DMS79 treated with DMSO at 0.1 percent for 48 hours (cell line): ENCODE measurements around the gene SEMA4D.
"Not testable (repeated sequence)": the region's sequence is repeated elsewhere in the genome, so short reads cannot be mapped to it uniquely, and the experiment has no call there.

ENCODE experiments used
- DNase-seq: peaks from one replicate; lab custom pipeline; 2025; lab: John Stamatoyannopoulos, UW

SEMA4D gene

GRCh38 chr9:89482056-89482851 is 15.7 kb downstream of the SEMA4D start:
- DNase-seq = no peak

GRCh38 chr9:89481538-89481915 is 16.4 kb downstream of the SEMA4D start:
- no peak for DNase-seq

GRCh38 chr9:89480825-89481537 is 16.9 kb downstream of the SEMA4D start:
- DNase-seq = no peak

- DNase-seq = not testable (repeated sequence)
Measured at GRCh38 chr9:89480372-89480771, 17.5 kb downstream of the SEMA4D start.

- not testable (repeated sequence) for DNase-seq
Measured at GRCh38 chr9:89479669-89480011, 18.3 kb downstream of the SEMA4D start.

- no peak for DNase-seq
Measured at GRCh38 chr9:89478821-89479668, 18.9 kb downstream of the SEMA4D start.

GRCh38 chr9:89477811-89478630 is 19.9 kb downstream of the SEMA4D start:
- DNase-seq = peak; percentile 28

- no peak for DNase-seq
Measured at GRCh38 chr9:89477384-89477783, 20.5 kb downstream of the SEMA4D start.

GRCh38 chr9:89476546-89476945 is 21.4 kb downstream of the SEMA4D start:
- DNase-seq = no peak

- DNase-seq = no peak
Measured at GRCh38 chr9:89475891-89476440, 21.9 kb downstream of the SEMA4D start.

- DNase-seq = no peak
Measured at GRCh38 chr9:89474939-89475338, 23.0 kb downstream of the SEMA4D start.

- no peak for DNase-seq
Measured at GRCh38 chr9:89473762-89474469, 24.0 kb downstream of the SEMA4D start.

GRCh38 chr9:89471796-89472320 is 26.1 kb downstream of the SEMA4D start:
- not testable (repeated sequence) for DNase-seq

- DNase-seq = no peak
Measured at GRCh38 chr9:89471390-89471789, 26.5 kb downstream of the SEMA4D start.

GRCh38 chr9:89470224-89470839 is 27.6 kb downstream of the SEMA4D start:
- DNase-seq = no peak

GRCh38 chr9:89469003-89469402 is 28.9 kb downstream of the SEMA4D start:
- DNase-seq = no peak

GRCh38 chr9:89468281-89468960 is 29.5 kb downstream of the SEMA4D start:
- no peak for DNase-seq

GRCh38 chr9:89467278-89467625 is 30.7 kb downstream of the SEMA4D start:
- no peak for DNase-seq

GRCh38 chr9:89466451-89467277 is 31.2 kb downstream of the SEMA4D start:
- no peak for DNase-seq
